GM12878 (cell line): ENCODE results near the gene IFNB1.

Experiments
- ATF2 ChIP-seq: IDR thresholded peaks from 2 replicates; pipeline ENCODE4 v1.6.1; 2012; ENCODE audit warnings: low read length, inconsistent platforms
- CTCF ChIP-seq, 3 experiments: IDR thresholded peaks in 2 of 3; conservative IDR thresholded peaks in 1 of 3; 2 replicates each; pipeline ENCODE4 v1.5.1; 2011; ENCODE audit warnings: low read depth in 3 of 3, low read length in 3 of 3, mild to moderate bottlenecking in 3 of 3, control low read depth in 2 of 3, moderate library complexity in 2 of 3, inconsistent platforms in 1 of 3, mixed read lengths in 1 of 3; ENCODE audit not compliant: control insufficient read depth in 2 of 3, insufficient read depth in 1 of 3; ENCODE audit errors: extremely low read depth in 1 of 3
- POLR2AphosphoS5 ChIP-seq: IDR thresholded peaks from 2 replicates; pipeline ENCODE4 v1.6.1; 2011; ENCODE audit warnings: mild to moderate bottlenecking, low read length, inconsistent platforms
- RAD21 ChIP-seq: IDR thresholded peaks from 2 replicates; pipeline ENCODE4 v1.6.1; 2011; ENCODE audit warnings: mild to moderate bottlenecking, low read depth, low read length, moderate library complexity; ENCODE audit not compliant: insufficient read depth
- ZNF24 ChIP-seq: fragments of 450-650 bp; IDR thresholded peaks from 2 replicates; pipeline ENCODE4 v1.6.1; 2017; ENCODE audit warnings: antibody characterized with exemption, mild to moderate bottlenecking
- TF ChIP-seq, protein P1 (sequence below): IDR thresholded peaks from 2 replicates; pipeline ENCODE4 v1.6.1; 2012; ENCODE audit warnings: low read depth, low read length, improper control_type of control experiment
- TF ChIP-seq, protein P2 (sequence below): fragments of 450-650 bp; IDR thresholded peaks from 2 replicates; pipeline ENCODE4 v1.6.1; 2016; ENCODE audit warnings: mild to moderate bottlenecking

GRCh38 chr9:21084242-21084850 is 6.6 kb upstream of the IFNB1 start:
- TF ChIP-seq, protein P1, sequence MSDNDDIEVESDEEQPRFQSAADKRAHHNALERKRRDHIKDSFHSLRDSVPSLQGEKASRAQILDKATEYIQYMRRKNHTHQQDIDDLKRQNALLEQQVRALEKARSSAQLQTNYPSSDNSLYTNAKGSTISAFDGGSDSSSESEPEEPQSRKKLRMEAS = no peak
- TF ChIP-seq ZNF24 = no peak
- no peak for TF ChIP-seq CTCF (IDR thresholded peaks at IDR 0.05 in 2 of 3, conservative IDR thresholded peaks at IDR 0.05 in 1 of 3; ENCODE audit: control insufficient read depth in 2 of 3, extremely low read depth in 1 of 3, insufficient read depth in 1 of 3, low read depth in 3 of 3, low read length in 3 of 3)
- TF ChIP-seq RAD21 = no peak
- TF ChIP-seq POLR2AphosphoS5 = no peak
- TF ChIP-seq, protein P2, sequence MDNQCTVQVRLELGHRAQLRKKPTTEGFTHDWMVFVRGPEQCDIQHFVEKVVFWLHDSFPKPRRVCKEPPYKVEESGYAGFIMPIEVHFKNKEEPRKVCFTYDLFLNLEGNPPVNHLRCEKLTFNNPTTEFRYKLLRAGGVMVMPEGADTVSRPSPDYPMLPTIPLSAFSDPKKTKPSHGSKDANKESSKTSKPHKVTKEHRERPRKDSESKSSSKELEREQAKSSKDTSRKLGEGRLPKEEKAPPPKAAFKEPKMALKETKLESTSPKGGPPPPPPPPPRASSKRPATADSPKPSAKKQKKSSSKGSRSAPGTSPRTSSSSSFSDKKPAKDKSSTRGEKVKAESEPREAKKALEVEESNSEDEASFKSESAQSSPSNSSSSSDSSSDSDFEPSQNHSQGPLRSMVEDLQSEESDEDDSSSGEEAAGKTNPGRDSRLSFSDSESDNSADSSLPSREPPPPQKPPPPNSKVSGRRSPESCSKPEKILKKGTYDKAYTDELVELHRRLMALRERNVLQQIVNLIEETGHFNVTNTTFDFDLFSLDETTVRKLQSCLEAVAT = no peak
- TF ChIP-seq ATF2 = no peak
